Parathyroid adenoma (tissue), 2 donors: ENCODE data around the gene SRC.

Source experiments
- H2AFZ ChIP-seq: fragments of 300-600 bp; sonication (generic); one replicate; pipeline ENCODE4 v1.7.0; 2017; ENCODE audit warnings: antibody characterized with exemption, mild to moderate bottlenecking
- H3K27ac ChIP-seq: fragments of 300-600 bp; sonication (generic); one replicate; pipeline ENCODE4 v1.7.0; 2017
- H3K27me3 ChIP-seq: fragments of 300-600 bp; sonication (generic); one replicate; pipeline ENCODE4 v1.7.0; 2017; ENCODE audit warnings: low read length; ENCODE audit not compliant: control insufficient read depth, insufficient read depth
- H3K36me3 ChIP-seq: fragments of 300-600 bp; sonication (generic); one replicate; pipeline ENCODE4 v1.7.0; 2017; ENCODE audit warnings: low read length; ENCODE audit not compliant: control insufficient read depth, insufficient read depth
- H3K4me1 ChIP-seq: fragments of 300-600 bp; sonication (generic); one replicate; pipeline ENCODE4 v1.7.0; 2017; ENCODE audit warnings: control low read depth
- H3K4me2 ChIP-seq: fragments of 300-600 bp; sonication (generic); one replicate; pipeline ENCODE4 v1.7.0; 2017; ENCODE audit warnings: low read length
- H3K4me3 ChIP-seq: fragments of 300-600 bp; sonication (generic); one replicate; pipeline ENCODE4 v1.7.0; 2017; ENCODE audit warnings: low read depth, low read length
- H3K79me2 ChIP-seq: fragments of 300-600 bp; sonication (generic); one replicate; pipeline ENCODE4 v1.7.0; 2017; ENCODE audit warnings: control low read depth
- H3K9ac ChIP-seq: fragments of 300-600 bp; sonication (generic); one replicate; pipeline ENCODE4 v1.7.0; 2017; ENCODE audit warnings: mild to moderate bottlenecking
- H3K9me3 ChIP-seq: fragments of 300-600 bp; sonication (generic); one replicate; pipeline ENCODE4 v1.7.0; 2017; ENCODE audit warnings: low read length; ENCODE audit not compliant: control insufficient read depth
- TF ChIP-seq, protein P1 (sequence below): fragments of 300-600 bp; sonication (generic); IDR thresholded peaks from one replicate; pipeline ENCODE4 v1.7.0; 2017; ENCODE audit warnings: antibody characterized with exemption, mild to moderate bottlenecking
- donor health status: primary hyperparathyroidism.

Gene SRC

DNA sequence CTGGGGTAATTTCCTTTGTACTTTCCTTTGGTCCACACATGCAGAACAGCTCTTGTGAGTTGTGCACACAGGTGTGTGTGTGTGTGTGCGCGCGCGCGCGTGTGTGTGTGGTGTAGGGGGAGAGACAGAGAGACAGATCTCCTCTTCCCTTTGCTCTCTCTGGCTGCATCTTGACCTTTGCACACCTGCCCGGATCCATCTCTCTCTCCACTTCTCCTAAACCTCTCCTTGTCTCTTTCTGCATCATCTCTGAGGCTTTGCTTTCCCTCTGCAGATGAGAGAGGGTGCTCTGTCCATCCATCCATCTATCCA is 67.0 kb downstream of the SRC start:
- Histone ChIP-seq H3K4me3 (no peak overlapping the region), H3K79me2 (no peaks in the 10 kb centered on the region), H3K9me3 (no peaks in the 10 kb centered on the region), H3K27me3 (no peaks in the 10 kb centered on the region), H2AFZ (no peak overlapping the region), H3K27ac (no peak overlapping the region), H3K4me1 (no peaks in the 10 kb centered on the region), H3K36me3 (no peaks in the 10 kb centered on the region), H3K9ac (no peak overlapping the region), H3K4me2 (no peak overlapping the region)
- TF ChIP-seq, protein P1, sequence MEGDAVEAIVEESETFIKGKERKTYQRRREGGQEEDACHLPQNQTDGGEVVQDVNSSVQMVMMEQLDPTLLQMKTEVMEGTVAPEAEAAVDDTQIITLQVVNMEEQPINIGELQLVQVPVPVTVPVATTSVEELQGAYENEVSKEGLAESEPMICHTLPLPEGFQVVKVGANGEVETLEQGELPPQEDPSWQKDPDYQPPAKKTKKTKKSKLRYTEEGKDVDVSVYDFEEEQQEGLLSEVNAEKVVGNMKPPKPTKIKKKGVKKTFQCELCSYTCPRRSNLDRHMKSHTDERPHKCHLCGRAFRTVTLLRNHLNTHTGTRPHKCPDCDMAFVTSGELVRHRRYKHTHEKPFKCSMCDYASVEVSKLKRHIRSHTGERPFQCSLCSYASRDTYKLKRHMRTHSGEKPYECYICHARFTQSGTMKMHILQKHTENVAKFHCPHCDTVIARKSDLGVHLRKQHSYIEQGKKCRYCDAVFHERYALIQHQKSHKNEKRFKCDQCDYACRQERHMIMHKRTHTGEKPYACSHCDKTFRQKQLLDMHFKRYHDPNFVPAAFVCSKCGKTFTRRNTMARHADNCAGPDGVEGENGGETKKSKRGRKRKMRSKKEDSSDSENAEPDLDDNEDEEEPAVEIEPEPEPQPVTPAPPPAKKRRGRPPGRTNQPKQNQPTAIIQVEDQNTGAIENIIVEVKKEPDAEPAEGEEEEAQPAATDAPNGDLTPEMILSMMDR: no peak

DNA sequence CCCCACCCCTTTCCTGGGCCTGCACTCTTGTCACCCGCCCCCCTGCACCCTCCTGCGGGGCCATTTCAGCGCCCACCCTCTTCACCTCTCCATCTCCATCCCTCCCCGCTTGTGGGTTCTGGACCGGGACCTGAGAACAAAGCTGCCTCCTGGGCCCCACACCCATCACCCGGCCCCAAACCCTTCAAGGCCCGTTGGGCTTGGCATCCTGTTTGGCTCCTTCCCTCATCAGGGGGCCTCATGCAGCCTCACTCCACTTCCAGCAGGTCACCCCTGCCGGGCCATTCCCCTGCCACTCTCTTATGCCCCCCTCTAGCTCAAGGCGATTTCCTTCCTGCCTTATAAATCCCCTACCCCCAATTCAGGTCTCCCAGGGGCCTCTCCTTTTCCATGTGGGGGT is 67.4 kb downstream of the SRC start:
- Histone ChIP-seq H3K4me1 (no peaks in the 10 kb centered on the region), H3K36me3 (no peaks in the 10 kb centered on the region), H3K27ac (no peak overlapping the region), H3K4me3 (no peak overlapping the region), H3K4me2 (no peak overlapping the region), H3K9ac (no peak overlapping the region), H2AFZ (no peak overlapping the region), H3K9me3 (no peaks in the 10 kb centered on the region), H3K79me2 (no peaks in the 10 kb centered on the region), H3K27me3 (no peaks in the 10 kb centered on the region)
- TF ChIP-seq, protein P1: no peak

DNA sequence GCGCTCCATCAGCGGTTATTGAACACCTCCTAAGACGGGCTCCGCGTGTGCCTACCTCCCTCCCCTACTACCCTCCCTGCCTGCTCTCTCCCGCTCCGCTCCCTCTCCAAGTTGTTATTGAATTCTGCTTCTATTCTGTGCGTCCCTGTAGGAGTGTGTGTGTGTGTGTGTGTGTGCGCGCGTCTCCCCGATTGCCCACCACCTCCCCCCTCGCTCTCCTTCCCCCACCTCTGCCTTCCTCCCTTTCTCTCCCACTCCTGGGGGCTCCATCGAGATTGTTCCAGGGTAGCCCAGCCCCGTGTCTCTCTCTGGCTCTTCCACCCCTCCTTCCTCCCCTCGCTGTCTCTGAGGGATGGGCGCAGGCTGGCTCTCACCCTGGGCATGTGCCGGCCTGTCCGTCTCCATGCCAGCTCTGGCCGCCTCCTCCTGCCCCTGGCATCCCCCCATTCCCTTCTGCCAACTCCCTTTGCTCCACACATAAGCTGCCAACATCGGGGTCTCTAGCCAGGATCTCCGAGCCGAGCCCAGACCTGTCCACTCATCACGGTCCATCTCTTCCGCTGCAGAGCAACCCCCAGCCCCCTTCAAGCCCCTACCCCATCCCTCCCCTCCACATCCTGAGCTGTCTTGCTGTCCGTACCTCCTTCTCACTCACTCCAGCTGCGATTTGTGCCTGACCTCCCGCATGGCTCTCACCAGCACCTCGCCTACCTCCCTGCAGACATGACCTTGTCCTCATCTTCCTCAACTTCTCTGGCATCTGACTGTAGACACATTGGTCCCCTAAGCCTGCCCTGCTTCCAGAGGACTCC is 68.5 kb downstream of the SRC start:
- no peak overlapping the region for H3K4me2 ChIP-seq
- H3K79me2 ChIP-seq: no peaks in the 10 kb centered on the region
- no peaks in the 10 kb centered on the region for H3K36me3 ChIP-seq
- TF ChIP-seq, protein P1: no peak
- H3K4me1 ChIP-seq: no peaks in the 10 kb centered on the region
- H3K4me3 ChIP-seq: no peak overlapping the region
- no peak overlapping the region for H3K27ac ChIP-seq
- H2AFZ ChIP-seq: no peak overlapping the region
- no peaks in the 10 kb centered on the region for H3K9me3 ChIP-seq
- H3K9ac ChIP-seq: no peak overlapping the region
- peaks cover 7% of the 10 kb centered on the region for H3K27me3 ChIP-seq

DNA sequence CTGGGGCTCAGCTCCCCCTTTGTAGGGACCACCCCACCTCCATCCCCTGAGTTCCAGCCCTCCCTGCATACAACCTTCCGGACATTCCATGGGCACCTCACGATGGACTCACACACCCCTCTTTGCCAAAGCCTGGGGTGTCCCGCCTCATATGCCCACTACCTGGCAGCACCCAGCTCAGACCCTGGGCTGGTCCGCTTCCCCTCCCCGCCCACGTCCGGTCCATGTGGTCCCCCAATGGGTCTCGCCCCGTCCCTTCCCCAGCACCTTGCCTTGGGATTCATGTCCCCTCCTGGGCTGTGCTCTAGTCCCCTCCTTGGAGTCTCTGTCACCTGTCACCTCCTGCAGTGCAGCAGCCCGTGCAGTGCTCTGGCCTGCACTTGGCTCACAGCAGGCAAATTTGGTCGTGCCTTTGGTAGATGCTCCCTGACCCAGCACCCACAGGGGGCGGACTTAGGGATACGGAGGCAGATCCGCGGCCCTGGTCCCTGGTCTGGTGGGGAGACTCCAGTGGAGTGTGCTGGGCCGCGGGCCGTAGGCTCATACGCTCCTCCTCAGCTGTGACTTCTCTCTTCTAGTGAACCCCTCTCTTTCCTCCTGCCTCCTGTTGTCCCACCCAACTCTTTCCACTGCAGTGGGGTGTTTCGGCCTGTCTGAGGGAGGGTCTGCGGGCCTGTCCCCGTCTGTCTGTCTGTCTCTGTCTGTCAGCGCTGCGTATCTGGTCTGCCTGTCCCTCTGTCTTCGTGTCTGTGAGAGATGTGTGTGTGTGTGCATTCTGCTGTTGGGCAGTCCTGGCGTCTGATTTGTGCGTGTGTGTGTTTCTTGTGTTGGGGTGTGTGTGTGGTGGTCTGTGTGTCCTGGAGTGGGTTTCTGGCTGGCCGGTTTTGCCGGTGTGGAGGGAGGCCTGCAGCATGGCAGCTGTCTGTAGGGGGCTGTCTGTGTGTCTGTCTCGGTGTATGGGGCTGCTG is 69.5 kb downstream of the SRC start:
- H3K9me3 ChIP-seq: no peaks in the 10 kb centered on the region
- H2AFZ ChIP-seq: no peak overlapping the region
- no peak overlapping the region for H3K4me3 ChIP-seq
- no peaks in the 10 kb centered on the region for H3K79me2 ChIP-seq
- H3K9ac ChIP-seq: no peak overlapping the region
- H3K4me1 ChIP-seq: no peaks in the 10 kb centered on the region
- H3K4me2 ChIP-seq: no peak overlapping the region
- TF ChIP-seq, protein P1: no peak
- H3K27ac ChIP-seq: no peak overlapping the region
- H3K36me3 ChIP-seq: no peaks in the 10 kb centered on the region
- H3K27me3 ChIP-seq: peaks cover 7% of the 10 kb centered on the region
